ENCODE results near the gene DLL4. TPM values are rescaled to one million over a fixed set of nuclear protein-coding genes. Genes with fewer than 3 reads are reported as not detected.

The DLL4 gene
- total RNA-seq, 4 donors from 2014 or later = 7.8 to 15.3 (median 12.3) TPM

DNA sequence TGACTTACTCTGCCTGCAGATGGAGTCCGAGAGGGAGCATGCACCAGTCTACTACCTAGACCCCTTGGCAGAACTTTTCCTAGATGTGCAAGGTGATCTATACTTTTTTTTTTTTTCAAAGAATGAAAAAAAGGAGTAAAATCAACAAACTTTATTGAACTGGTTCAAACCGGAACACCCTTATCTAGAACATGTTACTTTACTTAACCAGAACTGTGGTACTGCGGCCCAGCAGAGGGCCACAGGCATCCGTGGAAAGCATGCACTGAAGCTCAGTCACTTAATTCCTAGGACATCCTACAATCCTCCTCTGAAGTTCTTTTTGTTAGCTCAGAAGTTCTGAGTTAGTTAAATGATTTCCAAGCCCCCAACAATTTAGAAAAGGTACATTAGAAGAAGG, 45.7 kb downstream of the DLL4 start:
- Histone ChIP-seq H3K4me1 (no peaks in the 10 kb centered on the region), H3K4me3 (no peak overlapping the region), H3K27ac (no peak overlapping the region), H3K9me3 (no peaks in the 10 kb centered on the region), H3K36me3 (peaks cover 0 to 43% (median 0%) of the 10 kb centered on the region in 3 donors), H3K27me3 (no peaks in the 10 kb centered on the region)
- TF ChIP-seq POLR2A (IDR thresholded peaks at IDR 0.05) = no peak
- TF ChIP-seq, protein P1, sequence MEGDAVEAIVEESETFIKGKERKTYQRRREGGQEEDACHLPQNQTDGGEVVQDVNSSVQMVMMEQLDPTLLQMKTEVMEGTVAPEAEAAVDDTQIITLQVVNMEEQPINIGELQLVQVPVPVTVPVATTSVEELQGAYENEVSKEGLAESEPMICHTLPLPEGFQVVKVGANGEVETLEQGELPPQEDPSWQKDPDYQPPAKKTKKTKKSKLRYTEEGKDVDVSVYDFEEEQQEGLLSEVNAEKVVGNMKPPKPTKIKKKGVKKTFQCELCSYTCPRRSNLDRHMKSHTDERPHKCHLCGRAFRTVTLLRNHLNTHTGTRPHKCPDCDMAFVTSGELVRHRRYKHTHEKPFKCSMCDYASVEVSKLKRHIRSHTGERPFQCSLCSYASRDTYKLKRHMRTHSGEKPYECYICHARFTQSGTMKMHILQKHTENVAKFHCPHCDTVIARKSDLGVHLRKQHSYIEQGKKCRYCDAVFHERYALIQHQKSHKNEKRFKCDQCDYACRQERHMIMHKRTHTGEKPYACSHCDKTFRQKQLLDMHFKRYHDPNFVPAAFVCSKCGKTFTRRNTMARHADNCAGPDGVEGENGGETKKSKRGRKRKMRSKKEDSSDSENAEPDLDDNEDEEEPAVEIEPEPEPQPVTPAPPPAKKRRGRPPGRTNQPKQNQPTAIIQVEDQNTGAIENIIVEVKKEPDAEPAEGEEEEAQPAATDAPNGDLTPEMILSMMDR (IDR thresholded peaks at IDR 0.05) = no peak
- DNase-seq = no peak

- peaks cover 0 to 61% (median 0%) of the 10 kb centered on the region in 3 donors for H3K36me3 ChIP-seq
- no peak for DNase-seq
- TF ChIP-seq, protein P1 (IDR thresholded peaks at IDR 0.05) = no peak
Observed at GRCh38 chr15:40976819-40977218, 47.7 kb downstream of the DLL4 start.

DNA sequence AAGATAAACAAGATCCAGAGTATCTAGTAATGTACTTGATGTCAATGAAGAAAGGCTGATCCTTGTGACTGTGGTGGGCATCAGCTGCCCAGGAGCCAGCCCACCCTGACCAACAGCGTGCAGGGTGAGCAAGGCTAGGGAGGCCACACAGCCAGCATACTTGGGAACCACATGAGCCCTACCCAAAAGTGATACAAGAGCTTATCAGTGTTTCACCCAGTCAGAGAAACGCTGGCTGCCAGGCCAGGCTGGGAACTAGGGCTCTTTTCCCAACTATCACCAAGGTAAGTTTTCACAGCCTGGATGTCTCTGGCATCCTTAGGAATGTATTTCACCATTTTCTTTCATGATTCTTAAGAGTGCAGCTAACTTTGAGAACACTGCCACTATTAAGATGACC, 49.0 kb downstream of the DLL4 start:
- H3K9me3 ChIP-seq = no peaks in the 10 kb centered on the region
- DNase-seq = no peak
- H3K4me1 ChIP-seq = no peaks in the 10 kb centered on the region
- no peak overlapping the region for H3K27ac ChIP-seq
- H3K27me3 ChIP-seq = no peaks in the 10 kb centered on the region
- H3K4me3 ChIP-seq = no peak overlapping the region
- TF ChIP-seq POLR2A (IDR thresholded peaks at IDR 0.05) = no peak
- TF ChIP-seq, protein P1 (IDR thresholded peaks at IDR 0.05) = no peak
- H3K36me3 ChIP-seq = peaks cover 0 to 74% (median 0%) of the 10 kb centered on the region in 3 donors

More at GRCh38 chr15:40976819-40977218, 47.7 kb downstream of the DLL4 start:
- Histone ChIP-seq H3K9me3 (no peaks in the 10 kb centered on the region), H3K4me1 (no peaks in the 10 kb centered on the region), H3K27ac (no peak overlapping the region), H3K4me3 (no peak overlapping the region), H3K27me3 (no peaks in the 10 kb centered on the region)

DNA sequence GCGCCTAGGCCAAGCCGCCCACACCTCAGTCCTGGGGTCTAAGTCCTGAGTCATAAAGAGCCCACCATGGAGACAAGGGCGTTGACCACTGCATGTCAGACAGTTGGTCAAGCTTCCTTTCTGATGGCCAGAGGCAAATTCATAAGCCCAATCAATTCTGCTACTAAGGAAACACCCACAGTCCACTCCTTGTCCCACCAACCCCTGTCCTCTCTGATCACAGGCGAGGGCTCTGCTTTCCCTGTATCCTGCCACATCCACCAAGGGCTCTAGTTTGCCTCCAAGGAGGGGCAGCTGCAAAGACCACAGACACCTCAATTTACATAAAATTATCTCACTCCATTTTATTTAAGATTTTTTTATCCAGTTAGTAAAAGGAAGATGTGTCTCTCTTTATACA, 49.4 kb downstream of the DLL4 start:
- peaks cover 0 to 79% (median 0%) of the 10 kb centered on the region in 3 donors for H3K36me3 ChIP-seq
- no peak for DNase-seq
- no peak for TF ChIP-seq POLR2A (IDR thresholded peaks at IDR 0.05)
- TF ChIP-seq, protein P1 (IDR thresholded peaks at IDR 0.05) = no peak
- H3K27ac ChIP-seq = no peak overlapping the region
- H3K4me3 ChIP-seq = no peak overlapping the region
- no peaks in the 10 kb centered on the region for H3K27me3 ChIP-seq
- no peaks in the 10 kb centered on the region for H3K4me1 ChIP-seq
- no peaks in the 10 kb centered on the region for H3K9me3 ChIP-seq

- no peaks in the 10 kb centered on the region for H3K4me1 ChIP-seq
- H3K27me3 ChIP-seq = no peaks in the 10 kb centered on the region
- DNase-seq = no peak
- H3K4me3 ChIP-seq = no peak overlapping the region
- TF ChIP-seq, protein P1 (IDR thresholded peaks at IDR 0.05) = no peak
- TF ChIP-seq POLR2A (IDR thresholded peaks at IDR 0.05) = no peak
- no peaks in the 10 kb centered on the region for H3K9me3 ChIP-seq
- H3K27ac ChIP-seq = no peak overlapping the region
- H3K36me3 ChIP-seq = peaks cover 0 to 98% (median 0%) of the 10 kb centered on the region in 3 donors
Observed at GRCh38 chr15:40981186-40981585, 52.0 kb downstream of the DLL4 start.

DNA sequence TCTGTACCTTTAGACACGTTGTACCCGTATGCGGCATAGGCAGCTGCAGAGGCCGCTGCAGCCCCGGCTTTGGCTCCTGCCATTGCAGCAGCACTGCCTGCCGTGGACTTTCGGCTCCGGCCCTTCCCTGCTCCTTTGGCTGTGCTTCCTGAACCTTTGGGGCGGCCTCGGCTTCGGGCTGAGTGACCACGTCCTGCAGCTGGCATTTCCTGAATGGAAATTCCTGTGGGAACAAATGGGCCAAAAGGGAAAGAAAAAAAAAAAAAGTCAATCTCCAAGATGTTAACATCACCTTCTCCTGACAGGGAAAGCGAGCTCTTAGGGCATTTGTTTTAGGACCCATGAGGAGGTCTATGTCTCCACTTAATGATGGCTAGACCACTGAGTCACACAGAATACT, 53.7 kb downstream of the DLL4 start:
- Histone ChIP-seq H3K9me3 (no peaks in the 10 kb centered on the region), H3K27ac (no peak overlapping the region), H3K4me1 (no peaks in the 10 kb centered on the region), H3K36me3 (peaks cover 0 to 99% (median 4%) of the 10 kb centered on the region in 3 donors), H3K4me3 (no peak overlapping the region), H3K27me3 (no peaks in the 10 kb centered on the region)
- no peak for TF ChIP-seq POLR2A (IDR thresholded peaks at IDR 0.05)
- TF ChIP-seq, protein P1 (IDR thresholded peaks at IDR 0.05) = no peak
- DNase-seq = no peak

Measured in Peyer's patch (tissue), 4 donors.